HCT116 (cell line): ENCODE data around the gene TTYH2. TPM values are rescaled to one million over a fixed set of nuclear protein-coding genes. Genes with fewer than 3 reads are reported as not detected.

Experiments used
- ATAC-seq: fragments of 200-7000 bp; cut with Tn5 transposase; 2 replicates; pipeline ENCODE4 v1.9.1; 2020; ENCODE audit warnings: mild to moderate bottlenecking, moderate library complexity
- BruUV-seq: library from RNA; stranded (reverse); fragments of 400-500 nt; replicated peaks from 2 replicates; lab custom pipeline; 2021; lab: Mats Ljungman, UMichigan
- CTCF ChIA-PET: fragments of 300-600 bp; sonication (Branson Sonifier 250); formaldehyde crosslinking; loops from one replicate; lab custom pipeline; 2021; ENCODE audit warnings: antibody characterized with exemption; lab: Charles Lee
- POLR2A ChIA-PET: fragments of 300-600, 350-600 bp; sonication (Branson Sonifier 250); formaldehyde crosslinking; loops from one replicate; lab custom pipeline; 2021; ENCODE audit warnings: antibody characterized with exemption; lab: Charles Lee
- RAD21 ChIA-PET, 2 experiments: fragments of 300-600 bp; sonication (Branson Sonifier 250); formaldehyde crosslinking; loops; one replicate each; lab custom pipeline; 2023; ENCODE audit warnings: low total read pairs in 2 of 2; ENCODE audit not compliant: uncharacterized antibody in 2 of 2, unreplicated experiment in 2 of 2, low non-redundant PET in 1 of 2; lab: Charles Lee
- DNase-seq: peaks from one replicate; pipeline ENCODE4 v3.0.0-alpha.2; 2010; ENCODE audit warnings: low read depth, low spot score
- H2AFZ ChIP-seq: fragments of 200-600 bp; shearing (Covaris generic), sonication (generic); 2 replicates; pipeline ENCODE4 v1.6.1; 2017; ENCODE audit warnings: low read depth, mixed run types, mixed read lengths, antibody characterized with exemption, low read length; ENCODE audit not compliant: poor library complexity, severe bottlenecking
- H3K27ac ChIP-seq: 2 replicates; pipeline ENCODE4 v1.5.1; 2012; ENCODE audit warnings: low read depth, low read length
- H3K27me3 ChIP-seq: fragments of 200-600 bp; sonication (generic); 2 replicates; pipeline ENCODE4 v1.6.1; 2016; ENCODE audit warnings: mixed run types, low read length, mixed read lengths; ENCODE audit not compliant: insufficient read depth
- H3K36me3 ChIP-seq, 2 experiments: fragments of 200-500 bp in 1 of 2; fragments of 200-600 bp in 1 of 2; sonication (Bioruptor generic) in 1 of 2; sonication (generic) in 1 of 2; 2 replicates each; pipeline versions ENCODE4 v1.5.1 to v1.6.1; 2014 to 2016; ENCODE audit warnings: low read length in 2 of 2, inconsistent platforms in 1 of 2, mixed read lengths in 1 of 2, mixed run types in 1 of 2; ENCODE audit not compliant: insufficient read depth in 2 of 2, control insufficient read depth in 1 of 2
- H3K4me1 ChIP-seq, 2 experiments: fragments of 200-600 bp in 1 of 2; sonication (generic) in 1 of 2; 2 replicates each; pipeline versions ENCODE4 v1.5.1 to v1.6.1; 2012 to 2017; ENCODE audit warnings: low read length in 2 of 2, inconsistent platforms in 1 of 2, mild to moderate bottlenecking in 1 of 2, mixed read lengths in 1 of 2, mixed run types in 1 of 2, moderate library complexity in 1 of 2; ENCODE audit not compliant: insufficient read depth in 2 of 2, control insufficient read depth in 1 of 2
- H3K4me2 ChIP-seq: fragments of 200-600 bp; sonication (generic); 2 replicates; pipeline ENCODE4 v1.6.1; 2017; ENCODE audit warnings: mixed run types, low read length, mixed read lengths
- H3K4me3 ChIP-seq, 2 experiments: fragments of 200-600 bp in 1 of 2; sonication (generic) in 1 of 2; replicated peaks in 1 of 2; 2 replicates each; pipeline ENCODE4 v1.5.1; 2011 to 2016; ENCODE audit warnings: low read length in 2 of 2, control low read depth in 1 of 2, low read depth in 1 of 2, mild to moderate bottlenecking in 1 of 2, mixed read lengths in 1 of 2, mixed run types in 1 of 2
- H3K79me2 ChIP-seq: fragments of 200-600 bp; sonication (generic); 2 replicates; pipeline ENCODE4 v1.6.1; 2017; ENCODE audit warnings: mild to moderate bottlenecking, mixed run types, low read length, moderate library complexity, mixed read lengths; ENCODE audit not compliant: insufficient read depth
- H3K9ac ChIP-seq: fragments of 200-600 bp; sonication (generic); 2 replicates; pipeline ENCODE4 v1.6.1; 2016; ENCODE audit warnings: low read length, mixed read lengths
- H3K9me2 ChIP-seq: fragments of 200-600 bp; sonication (generic), shearing (Covaris generic); 2 replicates; pipeline ENCODE4 v1.6.1; 2017; ENCODE audit warnings: mixed run types, mild to moderate bottlenecking, moderate library complexity; ENCODE audit not compliant: insufficient read depth
- H3K9me3 ChIP-seq, 2 experiments: fragments of 200-500 bp in 1 of 2; fragments of 200-600 bp in 1 of 2; sonication (Bioruptor generic) in 1 of 2; sonication (generic) in 1 of 2; 2 replicates each; pipeline ENCODE4 v1.6.1; 2014 to 2017; ENCODE audit warnings: low read length in 2 of 2, mixed read lengths in 2 of 2, inconsistent platforms in 1 of 2, low read depth in 1 of 2, mild to moderate bottlenecking in 1 of 2, mixed run types in 1 of 2, moderate library complexity in 1 of 2; ENCODE audit not compliant: control insufficient read depth in 1 of 2, insufficient read depth in 1 of 2
- H4K20me1 ChIP-seq: fragments of 200-600 bp; sonication (generic), shearing (Covaris generic); 2 replicates; pipeline ENCODE4 v1.6.1; 2017; ENCODE audit warnings: mixed run types, mild to moderate bottlenecking, moderate library complexity; ENCODE audit not compliant: insufficient read depth
- CBX3 ChIP-seq: IDR thresholded peaks from 2 replicates; pipeline ENCODE4 v1.6.1; 2012; ENCODE audit warnings: low read depth
- CTCF ChIP-seq, 3 experiments: fragments of 200-600 bp in 1 of 3; sonication (generic) in 1 of 3; IDR thresholded peaks in 2 of 3; conservative IDR thresholded peaks in 1 of 3; 2 replicates each; pipeline ENCODE4 v1.5.1; 2012 to 2017; ENCODE audit warnings: low read depth in 2 of 3, low read length in 2 of 3, antibody characterized with exemption in 1 of 3, borderline replicate concordance in 1 of 3, control low read depth in 1 of 3, mild to moderate bottlenecking in 1 of 3, mixed read lengths in 1 of 3, mixed run types in 1 of 3, moderate library complexity in 1 of 3; ENCODE audit not compliant: insufficient read depth in 1 of 3
- EGR1 ChIP-seq: IDR thresholded peaks from 2 replicates; pipeline ENCODE4 v1.6.1; 2012; ENCODE audit warnings: low read depth
- EZH2 ChIP-seq: fragments of 200-600 bp; sonication (generic); IDR thresholded peaks from 2 replicates; pipeline ENCODE4 v1.6.1; 2017; ENCODE audit warnings: antibody characterized with exemption, mixed run types
- EZH2phosphoT487 ChIP-seq: fragments of 200-600 bp; IDR thresholded peaks from 2 replicates; pipeline ENCODE4 v1.6.1; 2018; ENCODE audit warnings: antibody characterized with exemption, borderline replicate concordance
- FOSL1 ChIP-seq: IDR thresholded peaks from 2 replicates; pipeline ENCODE4 v1.6.1; 2012; ENCODE audit warnings: low read depth
- JUND ChIP-seq: IDR thresholded peaks from 2 replicates; pipeline ENCODE4 v1.6.1; 2012
- MAX ChIP-seq: IDR thresholded peaks from 2 replicates; pipeline ENCODE4 v1.6.1; 2012
- POLR2A ChIP-seq: IDR thresholded peaks from 2 replicates; pipeline ENCODE4 v1.7.0; 2011; ENCODE audit warnings: borderline replicate concordance; ENCODE audit not compliant: insufficient read depth, insufficient read length; ENCODE audit errors: extremely low read depth
- POLR2AphosphoS5 ChIP-seq: IDR thresholded peaks from 2 replicates; pipeline ENCODE4 v1.6.1; 2011; ENCODE audit warnings: mild to moderate bottlenecking, low read depth, low read length, moderate library complexity
- SIN3A ChIP-seq: IDR thresholded peaks from 2 replicates; pipeline ENCODE4 v1.6.1; 2012; ENCODE audit warnings: low read depth
- SRF ChIP-seq: IDR thresholded peaks from 2 replicates; pipeline ENCODE4 v1.6.1; 2012; ENCODE audit warnings: low read depth
- TCF7L2 ChIP-seq: IDR thresholded peaks from 2 replicates; pipeline ENCODE4 v1.7.0; 2011; ENCODE audit warnings: borderline replicate concordance, inconsistent platforms; ENCODE audit not compliant: insufficient read depth, insufficient read length; ENCODE audit errors: extremely low read depth
- YY1 ChIP-seq: IDR thresholded peaks from 2 replicates; pipeline ENCODE4 v1.6.1; 2011; ENCODE audit warnings: low read length, low read depth, moderate library complexity, mild to moderate bottlenecking; ENCODE audit not compliant: insufficient replicate concordance; ENCODE audit errors: extremely low read depth
- ZBTB33 ChIP-seq: IDR thresholded peaks from 2 replicates; pipeline ENCODE4 v1.6.1; 2011; ENCODE audit warnings: mild to moderate bottlenecking, low read length, moderate library complexity; ENCODE audit not compliant: insufficient replicate concordance; ENCODE audit errors: extremely low read depth
- ZFX ChIP-seq: fragments of 450-650 bp; IDR thresholded peaks from 2 replicates; pipeline ENCODE4 v1.6.1; 2017
- ZNF274 ChIP-seq: fragments of 200-500 bp; sonication (Bioruptor generic); IDR thresholded peaks from 2 replicates; pipeline ENCODE4 v1.6.1; 2014; ENCODE audit warnings: mild to moderate bottlenecking, low read depth, low read length, inconsistent platforms
- intact Hi-C: fragments of 100-400 bp; cut with micrococcal nuclease; formaldehyde crosslinking; loops from 2 replicates; pipeline ENCODE4 v1.10.0; 2022
- total RNA-seq: library from RNA; stranded (reverse); gene quantifications from one replicate; pipeline ENCODE4 v1.2.1, GENCODE V29; 2021; ENCODE audit not compliant: unreplicated experiment

The TTYH2 gene
- total RNA-seq, 1 experiment from 2014 or later = 10.8 TPM

- RAD21 ChIA-PET = no interaction called here
- no peak for TF ChIP-seq CTCF (IDR thresholded peaks at IDR 0.05 in 2 of 3, conservative IDR thresholded peaks at IDR 0.05 in 1 of 3; ENCODE audit: borderline replicate concordance in 1 of 3, insufficient read depth in 1 of 3, low read depth in 2 of 3, low read length in 2 of 3)
- no peak for TF ChIP-seq TCF7L2
- no peak for TF ChIP-seq MAX
- no peak for TF ChIP-seq SRF
- TF ChIP-seq SIN3A = no peak
- TF ChIP-seq ZNF274 = no peak
- no peak for TF ChIP-seq POLR2AphosphoS5
- no peak for TF ChIP-seq ZBTB33
- TF ChIP-seq EGR1 = no peak
- no peak for TF ChIP-seq YY1
- no peak for TF ChIP-seq POLR2A
- TF ChIP-seq EZH2 = no peak
- TF ChIP-seq EZH2phosphoT487 = no peak
- no peak for TF ChIP-seq CBX3
- no peak for TF ChIP-seq FOSL1
- no peak for TF ChIP-seq ZFX
- no peak for TF ChIP-seq JUND
- ATAC-seq (no peak), DNase-seq (no peak)
- BruUV-seq = no TSS peak
- Histone ChIP-seq H3K4me3 (no peak overlapping the region), H4K20me1 (no peaks in the 10 kb centered on the region), H3K9me2 (no peaks in the 10 kb centered on the region), H3K27me3 (no peaks in the 10 kb centered on the region), H2AFZ (no peak overlapping the region), H3K9me3 (no peaks in the 10 kb centered on the region), H3K36me3 (no peaks in the 10 kb centered on the region), H3K79me2 (no peaks in the 10 kb centered on the region), H3K27ac (no peak overlapping the region), H3K4me2 (no peak overlapping the region), H3K4me1 (no peaks in the 10 kb centered on the region), H3K9ac (no peak overlapping the region)
- intact Hi-C loops = no loop called here
- CTCF ChIA-PET = no interaction called here
- POLR2A ChIA-PET = interaction anchor here (0.6 to 1.0 kb wide), 2 partner anchors 9 to 36 kb away, joined by 3 read pairs; no protein-coding TSS in a partner anchor
These were observed 32.5 kb downstream of the TTYH2 start for GRCh38 chr17:74245871-74246270.
